DMS 273 treated with DMSO at 0.1 percent for 48 hours (cell line): ENCODE results near the gene PLET1.

ENCODE experiments used
- DNase-seq: peaks from one replicate; lab custom pipeline; 2025; lab: John Stamatoyannopoulos, UW

The PLET1 gene

GRCh38 chr11:112281726-112282125 lies 21.1 kb upstream of the PLET1 start:
- no peak for DNase-seq

GRCh38 chr11:112280268-112281126 lies 19.8 kb upstream of the PLET1 start:
- peak; percentile 5 for DNase-seq

GRCh38 chr11:112279901-112280267 lies 19.2 kb upstream of the PLET1 start:
- no peak for DNase-seq

- no peak for DNase-seq
Measured at GRCh38 chr11:112278803-112279202, 18.1 kb upstream of the PLET1 start.

GRCh38 chr11:112277941-112278340 lies 17.3 kb upstream of the PLET1 start:
- no peak for DNase-seq

GRCh38 chr11:112277029-112277428 lies 16.4 kb upstream of the PLET1 start:
- no peak for DNase-seq

- no peak for DNase-seq
Measured at GRCh38 chr11:112274007-112274783, 13.5 kb upstream of the PLET1 start.

- no peak for DNase-seq
Measured at GRCh38 chr11:112273066-112273465, 12.4 kb upstream of the PLET1 start.

- no peak for DNase-seq
Measured at GRCh38 chr11:112271242-112271641, 10.6 kb upstream of the PLET1 start.

GRCh38 chr11:112270551-112271180 lies 10.0 kb upstream of the PLET1 start:
- DNase-seq, result no peak

GRCh38 chr11:112269139-112269538 lies 8.5 kb upstream of the PLET1 start:
- no peak for DNase-seq

- no peak for DNase-seq
Measured at GRCh38 chr11:112268406-112268805, 7.7 kb upstream of the PLET1 start.

- DNase-seq, result no peak
Measured at GRCh38 chr11:112267188-112267591, 6.5 kb upstream of the PLET1 start.

GRCh38 chr11:112266410-112266778 lies 5.7 kb upstream of the PLET1 start:
- no peak for DNase-seq

GRCh38 chr11:112265659-112266409 lies 5.2 kb upstream of the PLET1 start:
- DNase-seq, result no peak

GRCh38 chr11:112255067-112255720 lies 5.5 kb downstream of the PLET1 start:
- DNase-seq, result peak; percentile 4

GRCh38 chr11:112253605-112254242 lies 6.9 kb downstream of the PLET1 start:
- no peak for DNase-seq

GRCh38 chr11:112249871-112250610 lies 10.6 kb downstream of the PLET1 start:
- DNase-seq, result no peak

- DNase-seq, result no peak
Measured at GRCh38 chr11:112248201-112248600, 12.5 kb downstream of the PLET1 start.

- DNase-seq, result no peak
Measured at GRCh38 chr11:112247201-112247600, 13.5 kb downstream of the PLET1 start.
